HG02763 (cell line): ENCODE data around the gene CDK10.
A peak's percentile ranks its signal among the peaks of the same experiment; 100 is the strongest.

Experiments used
- ATAC-seq: cut with Tn5 transposase; IDR thresholded peaks from one replicate; pipeline ENCODE4 v1.9.1; 2021; ENCODE audit warnings: mild to moderate bottlenecking, moderate library complexity; ENCODE audit not compliant: unreplicated experiment

The CDK10 gene

GRCh38 chr16:89710709-89711564 is 24.4 kb downstream of the CDK10 start:
- ATAC-seq, result no peak

GRCh38 chr16:89711601-89712273 is 25.2 kb downstream of the CDK10 start:
- ATAC-seq, result no peak

GRCh38 chr16:89712274-89712781 is 25.8 kb downstream of the CDK10 start:
- no peak for ATAC-seq

- no peak for ATAC-seq
Observed at GRCh38 chr16:89716493-89716892, 30.0 kb downstream of the CDK10 start.

GRCh38 chr16:89716916-89717687 is 30.6 kb downstream of the CDK10 start:
- no peak for ATAC-seq

GRCh38 chr16:89717688-89718505 is 31.4 kb downstream of the CDK10 start:
- ATAC-seq, result no peak

- ATAC-seq, result peak; percentile 25
Observed at GRCh38 chr16:89720551-89720812, 34.0 kb downstream of the CDK10 start.

- peak; percentile 57 for ATAC-seq
Observed at GRCh38 chr16:89720813-89721545, 34.5 kb downstream of the CDK10 start, which contains the start of the genes VPS9D1 and ZNF276. TSS of gene VPS9D1 (minus strand) at chr16:89720898. CDS start at chr16:89720861, 37 bp downstream. TSS of gene ZNF276 (plus strand) at chr16:89721537. CDS start at chr16:89721641, 104 bp downstream.

- ATAC-seq, result peak; percentile 32
Observed at GRCh38 chr16:89721546-89722391, 35.3 kb downstream of the CDK10 start.

- no peak for ATAC-seq
Observed at GRCh38 chr16:89722392-89723278, 36.1 kb downstream of the CDK10 start.

- ATAC-seq, result no peak
Observed at GRCh38 chr16:89723279-89724250, 37.1 kb downstream of the CDK10 start.

GRCh38 chr16:89727406-89728120 is 41.1 kb downstream of the CDK10 start:
- ATAC-seq, result no peak

GRCh38 chr16:89729293-89729692 is 42.8 kb downstream of the CDK10 start:
- ATAC-seq, result no peak

- no peak for ATAC-seq
Observed at GRCh38 chr16:89729863-89730593, 43.5 kb downstream of the CDK10 start.

- no peak for ATAC-seq
Observed at GRCh38 chr16:89730610-89731234, 44.2 kb downstream of the CDK10 start.
